Osteoblast (primary cell): ENCODE data around the gene P2RY6. TPM values are rescaled to one million over a fixed set of nuclear protein-coding genes. Genes with fewer than 3 reads are reported as not detected.

ENCODE experiments used
- DNase-seq: peaks from one replicate; pipeline ENCODE4 v3.0.0; 2011; ENCODE audit warnings: low spot score, mixed read lengths; ENCODE audit not compliant: insufficient read length; ENCODE audit errors: missing footprints
- H2AFZ ChIP-seq: 2 replicates; pipeline ENCODE4 v1.6.0; 2011; ENCODE audit warnings: mild to moderate bottlenecking, low read length
- H3K27ac ChIP-seq: 2 replicates; pipeline ENCODE4 v1.5.1; 2011; ENCODE audit warnings: mild to moderate bottlenecking, low read depth, low read length, moderate library complexity
- H3K27me3 ChIP-seq: 2 replicates; pipeline ENCODE4 v1.6.0; 2012; ENCODE audit warnings: mild to moderate bottlenecking, control low read depth, inconsistent platforms, low read length, moderate library complexity; ENCODE audit not compliant: insufficient read depth
- H3K36me3 ChIP-seq: 2 replicates; pipeline ENCODE4 v1.5.1; 2011; ENCODE audit warnings: mild to moderate bottlenecking, low read length, control low read depth, moderate library complexity; ENCODE audit not compliant: insufficient read depth
- H3K4me1 ChIP-seq: 2 replicates; pipeline ENCODE4 v1.5.1; 2011; ENCODE audit warnings: mild to moderate bottlenecking, low read length, control low read depth, moderate library complexity; ENCODE audit not compliant: insufficient read depth
- H3K4me2 ChIP-seq: 2 replicates; pipeline ENCODE4 v1.6.0; 2011; ENCODE audit warnings: mild to moderate bottlenecking, low read length; ENCODE audit not compliant: insufficient read depth
- H3K4me3 ChIP-seq: fragments of 200-600 bp; sonication (generic); 3 replicates; pipeline ENCODE4 v1.5.1; 2012; ENCODE audit warnings: mild to moderate bottlenecking, low read length, inconsistent platforms; ENCODE audit not compliant: insufficient read depth
- H3K79me2 ChIP-seq: 2 replicates; pipeline ENCODE4 v1.6.0; 2012; ENCODE audit warnings: mild to moderate bottlenecking, low read length, control low read depth, inconsistent platforms; ENCODE audit not compliant: insufficient read depth
- H3K9me3 ChIP-seq: 2 replicates; pipeline ENCODE4 v1.5.1; 2011; ENCODE audit warnings: low read depth, low read length, control low read depth
- H4K20me1 ChIP-seq: 2 replicates; pipeline ENCODE4 v1.6.0; 2012; ENCODE audit warnings: mild to moderate bottlenecking, low read length, control low read depth; ENCODE audit not compliant: insufficient read depth
- total RNA-seq: library from RNA; depleted of rRNA; stranded (reverse); fragments of >200 nt; gene quantifications from 2 replicates; pipeline ENCODE4 v1.2.3, GENCODE V29; 2012
- TF ChIP-seq, protein P1 (sequence below): IDR thresholded peaks from 2 replicates; pipeline ENCODE4 v1.5.1; 2011; ENCODE audit warnings: mild to moderate bottlenecking, low read depth, low read length, moderate library complexity; ENCODE audit errors: extremely low read depth

P2RY6 gene
- total RNA-seq, 1 donor, result 0.72 TPM

DNA sequence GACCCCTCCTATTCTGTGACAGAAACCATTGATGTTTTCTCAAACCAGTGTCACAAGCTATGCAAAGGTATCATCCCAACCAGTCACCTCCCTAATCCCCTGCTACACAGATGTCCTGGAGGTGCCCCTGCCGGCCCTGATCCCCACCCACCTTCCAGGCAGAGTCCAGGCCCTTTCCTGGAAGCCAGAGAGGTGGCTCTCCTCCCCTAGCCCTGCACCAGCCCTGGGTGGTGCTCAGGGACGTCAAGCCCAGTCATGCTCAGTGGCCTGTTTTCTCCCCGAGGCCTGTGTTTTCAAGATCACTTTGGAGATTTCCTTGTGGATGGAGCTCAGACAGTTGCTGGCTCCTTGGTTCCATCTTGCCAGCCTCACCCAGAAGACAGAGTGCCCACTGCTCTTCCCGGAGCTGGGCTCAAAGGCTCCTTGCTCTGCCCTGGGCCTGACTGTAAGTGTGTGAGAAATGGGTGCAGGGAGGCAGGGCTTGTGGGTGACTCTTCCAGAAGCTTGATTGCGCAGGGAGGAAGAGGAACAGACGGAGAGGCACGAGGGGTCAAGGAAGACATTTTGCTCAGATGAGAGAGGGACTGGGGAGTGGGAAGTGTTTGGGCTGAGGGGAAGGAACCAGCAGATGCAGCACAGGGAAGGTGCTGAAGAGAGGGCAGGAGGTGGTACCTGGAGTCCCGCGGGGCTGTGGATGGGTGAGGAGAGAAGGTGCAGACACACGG is 11.3 kb downstream of the P2RY6 start:
- Histone ChIP-seq H3K4me1 (peaks cover 6% of the 10 kb centered on the region), H2AFZ (no peak overlapping the region), H3K27ac (no peak overlapping the region), H3K4me3 (no peak overlapping the region), H3K36me3 (no peaks in the 10 kb centered on the region), H3K79me2 (no peaks in the 10 kb centered on the region), H3K27me3 (no peaks in the 10 kb centered on the region), H4K20me1 (no peaks in the 10 kb centered on the region), H3K9me3 (no peaks in the 10 kb centered on the region), H3K4me2 (no peak overlapping the region)
- TF ChIP-seq, protein P1, sequence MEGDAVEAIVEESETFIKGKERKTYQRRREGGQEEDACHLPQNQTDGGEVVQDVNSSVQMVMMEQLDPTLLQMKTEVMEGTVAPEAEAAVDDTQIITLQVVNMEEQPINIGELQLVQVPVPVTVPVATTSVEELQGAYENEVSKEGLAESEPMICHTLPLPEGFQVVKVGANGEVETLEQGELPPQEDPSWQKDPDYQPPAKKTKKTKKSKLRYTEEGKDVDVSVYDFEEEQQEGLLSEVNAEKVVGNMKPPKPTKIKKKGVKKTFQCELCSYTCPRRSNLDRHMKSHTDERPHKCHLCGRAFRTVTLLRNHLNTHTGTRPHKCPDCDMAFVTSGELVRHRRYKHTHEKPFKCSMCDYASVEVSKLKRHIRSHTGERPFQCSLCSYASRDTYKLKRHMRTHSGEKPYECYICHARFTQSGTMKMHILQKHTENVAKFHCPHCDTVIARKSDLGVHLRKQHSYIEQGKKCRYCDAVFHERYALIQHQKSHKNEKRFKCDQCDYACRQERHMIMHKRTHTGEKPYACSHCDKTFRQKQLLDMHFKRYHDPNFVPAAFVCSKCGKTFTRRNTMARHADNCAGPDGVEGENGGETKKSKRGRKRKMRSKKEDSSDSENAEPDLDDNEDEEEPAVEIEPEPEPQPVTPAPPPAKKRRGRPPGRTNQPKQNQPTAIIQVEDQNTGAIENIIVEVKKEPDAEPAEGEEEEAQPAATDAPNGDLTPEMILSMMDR, result no peak
- no peak for DNase-seq

DNA sequence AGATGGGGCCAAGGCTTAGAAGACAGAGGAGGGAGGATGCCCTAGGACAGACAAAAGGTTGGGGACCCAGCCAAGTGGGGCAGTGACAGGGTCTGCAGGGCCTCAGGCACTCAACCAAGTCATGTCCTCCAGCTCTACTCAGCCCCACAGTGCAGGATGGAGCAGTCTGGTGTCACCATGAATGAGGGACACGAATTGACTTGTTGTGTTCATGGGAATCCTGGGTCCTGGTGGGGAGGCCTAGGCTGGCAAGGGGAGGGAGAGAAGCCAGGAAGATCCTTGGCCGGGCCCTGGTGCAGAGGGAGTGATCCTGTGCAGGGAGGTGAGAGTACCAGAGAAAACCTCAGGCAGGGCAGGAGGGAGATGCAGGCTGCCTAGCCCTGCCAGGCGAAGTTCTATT is 12.0 kb downstream of the P2RY6 start:
- TF ChIP-seq, protein P1, result no peak
- H3K4me2 ChIP-seq, result no peak overlapping the region

DNA sequence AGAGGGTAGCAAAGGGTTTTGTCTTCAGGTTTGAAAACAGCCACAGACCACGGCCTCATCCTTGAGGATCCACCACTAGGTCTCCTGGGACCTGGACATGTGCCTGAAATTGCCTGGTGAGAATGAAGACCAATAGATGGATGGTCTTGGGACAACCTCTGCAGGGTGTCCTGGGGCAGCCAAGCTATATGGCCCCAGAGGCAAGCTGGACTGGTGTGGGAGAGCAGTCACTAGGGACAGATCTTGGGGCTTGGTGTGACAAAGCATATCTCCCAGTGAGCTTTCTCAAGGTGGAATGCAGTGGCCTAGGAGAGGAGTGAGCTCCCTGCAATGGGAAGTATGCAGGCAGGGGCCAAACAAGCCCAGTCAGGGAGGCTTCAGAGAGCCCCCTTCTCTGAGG is 13.6 kb downstream of the P2RY6 start:
- peaks cover 17% of the 10 kb centered on the region for H3K4me1 ChIP-seq
- no peaks in the 10 kb centered on the region for H3K79me2 ChIP-seq
- no peak overlapping the region for H2AFZ ChIP-seq
- no peak overlapping the region for H3K4me3 ChIP-seq
- no peak overlapping the region for H3K27ac ChIP-seq
- H4K20me1 ChIP-seq, result no peaks in the 10 kb centered on the region
- no peaks in the 10 kb centered on the region for H3K36me3 ChIP-seq
- H3K27me3 ChIP-seq, result no peaks in the 10 kb centered on the region
- H3K9me3 ChIP-seq, result no peaks in the 10 kb centered on the region
- H3K4me2 ChIP-seq, result no peak overlapping the region
- TF ChIP-seq, protein P1, result no peak
- DNase-seq, result no peak

More for the DNA sequence above, 12.0 kb downstream of the P2RY6 start:
- Histone ChIP-seq H3K27ac (no peak overlapping the region), H3K4me1 (peaks cover 12% of the 10 kb centered on the region), H3K27me3 (no peaks in the 10 kb centered on the region), H2AFZ (no peak overlapping the region), H3K4me3 (no peak overlapping the region), H3K9me3 (no peaks in the 10 kb centered on the region), H3K36me3 (no peaks in the 10 kb centered on the region), H3K79me2 (no peaks in the 10 kb centered on the region), H4K20me1 (no peaks in the 10 kb centered on the region)
- no peak for DNase-seq

DNA sequence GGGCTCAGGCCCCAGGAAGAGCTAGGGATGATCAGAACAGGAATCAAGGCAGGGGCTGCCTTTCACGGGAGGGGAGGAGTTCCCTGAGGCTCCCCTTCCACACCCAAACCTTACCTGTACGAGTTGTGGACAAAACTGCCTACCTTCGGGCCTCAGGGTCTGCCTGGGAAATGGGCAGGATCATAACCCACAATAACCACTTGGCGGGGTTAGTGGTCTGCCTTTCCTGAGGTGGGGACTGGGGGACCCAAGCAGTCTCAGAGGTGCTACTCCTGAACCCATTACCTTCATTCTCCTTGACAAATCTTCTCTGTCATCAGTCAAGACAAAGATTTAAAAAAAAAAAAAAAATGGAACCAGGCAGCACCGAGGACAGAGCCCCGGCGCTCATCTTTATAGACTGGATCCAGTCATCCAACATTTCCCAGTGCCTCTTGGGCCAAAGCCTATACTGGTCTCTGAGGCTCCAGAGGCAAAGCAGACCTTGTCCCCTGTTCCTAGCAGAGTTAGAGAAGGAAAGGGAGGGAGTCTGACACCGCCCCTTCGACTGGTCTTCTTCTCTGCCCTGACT is 14.2 kb downstream of the P2RY6 start:
- no peak overlapping the region for H3K4me2 ChIP-seq
- TF ChIP-seq, protein P1, result no peak
- no peak overlapping the region for H3K4me3 ChIP-seq
- no peak overlapping the region for H3K27ac ChIP-seq
- H3K36me3 ChIP-seq, result no peaks in the 10 kb centered on the region
- H4K20me1 ChIP-seq, result no peaks in the 10 kb centered on the region
- DNase-seq, result no peak
- H3K4me1 ChIP-seq, result peaks cover 17% of the 10 kb centered on the region
- no peaks in the 10 kb centered on the region for H3K79me2 ChIP-seq
- no peaks in the 10 kb centered on the region for H3K27me3 ChIP-seq
- H3K9me3 ChIP-seq, result no peaks in the 10 kb centered on the region
- H2AFZ ChIP-seq, result no peak overlapping the region
